Neuronal stem cell (in vitro differentiated cells): Measurements from ENCODE around the gene CTF1.
A peak's percentile ranks its signal among the peaks of the same experiment; 100 is the strongest.

Experiments used
- DNase-seq: peaks from one replicate; pipeline ENCODE4 v3.0.0-alpha.2; 2013; ENCODE audit warnings: low spot score
- H2AFZ ChIP-seq: one replicate; pipeline ENCODE4 v1.6.1; 2013; ENCODE audit warnings: mild to moderate bottlenecking, low read length, inconsistent platforms
- H2AK5ac ChIP-seq: 2 replicates; pipeline ENCODE4 v1.6.1; 2013; ENCODE audit warnings: low read depth, mild to moderate bottlenecking, inconsistent platforms, low read length, moderate library complexity, mixed read lengths
- H2BK120ac ChIP-seq: 2 replicates; pipeline ENCODE4 v1.6.1; 2013; ENCODE audit warnings: low read depth, mild to moderate bottlenecking, inconsistent platforms, low read length, moderate library complexity, mixed read lengths
- H2BK12ac ChIP-seq: one replicate; pipeline ENCODE4 v1.6.1; 2013; ENCODE audit warnings: low read length, inconsistent platforms
- H2BK15ac ChIP-seq: 2 replicates; pipeline ENCODE4 v1.6.1; 2013; ENCODE audit warnings: mild to moderate bottlenecking, low read length, inconsistent platforms, mixed read lengths
- H2BK5ac ChIP-seq: one replicate; pipeline ENCODE4 v1.6.1; 2013; ENCODE audit warnings: inconsistent platforms, mild to moderate bottlenecking, low read length, moderate library complexity
- H3K14ac ChIP-seq: one replicate; pipeline ENCODE4 v1.6.1; 2013; ENCODE audit warnings: low read length, inconsistent platforms
- H3K18ac ChIP-seq: 2 replicates; pipeline ENCODE4 v1.6.1; 2013; ENCODE audit warnings: low read length, inconsistent platforms
- H3K23ac ChIP-seq: 2 replicates; pipeline ENCODE4 v1.6.1; 2013; ENCODE audit warnings: low read depth, mild to moderate bottlenecking, mixed read lengths, low read length, inconsistent platforms; ENCODE audit not compliant: poor library complexity
- H3K27ac ChIP-seq: replicated peaks from 3 replicates; pipeline ENCODE4 v1.5.1; 2013; ENCODE audit warnings: low read length, inconsistent platforms
- H3K27me3 ChIP-seq, 3 experiments: 2 replicates each; pipeline ENCODE4 v1.6.1; 2013; ENCODE audit warnings: low read length in 3 of 3, mild to moderate bottlenecking in 2 of 3, inconsistent platforms in 1 of 3, low read depth in 1 of 3, mixed read lengths in 1 of 3, moderate library complexity in 1 of 3; ENCODE audit not compliant: control insufficient read depth in 3 of 3, insufficient read depth in 3 of 3
- H3K36me3 ChIP-seq, 2 donors: replicated peaks in 1 of 2; 2 replicates each; pipeline ENCODE4 v1.6.1; 2013; ENCODE audit warnings: low read length in 2 of 2; ENCODE audit not compliant: control insufficient read depth in 2 of 2, insufficient read depth in 2 of 2
- H3K4ac ChIP-seq: 2 replicates; pipeline ENCODE4 v1.6.1; 2013; ENCODE audit warnings: inconsistent platforms, mild to moderate bottlenecking, low read length, moderate library complexity
- H3K4me1 ChIP-seq, 2 donors: 1 replicate in 1 of 2; 2 replicates in 1 of 2; pipeline ENCODE4 v1.6.1; 2013; ENCODE audit warnings: low read length in 2 of 2, low read depth in 1 of 2; ENCODE audit not compliant: control insufficient read depth in 2 of 2, insufficient read depth in 1 of 2
- H3K4me2 ChIP-seq: one replicate; pipeline ENCODE4 v1.6.1; 2013; ENCODE audit warnings: mild to moderate bottlenecking, low read length, inconsistent platforms; ENCODE audit not compliant: insufficient read depth, poor library complexity, severe bottlenecking
- H3K4me3 ChIP-seq, 2 donors: 2 replicates each; pipeline ENCODE4 v1.5.1; 2013; ENCODE audit warnings: low read length in 2 of 2, mild to moderate bottlenecking in 2 of 2, inconsistent platforms in 1 of 2, moderate library complexity in 1 of 2
- H3K79me1 ChIP-seq: one replicate; pipeline ENCODE4 v1.6.1; 2013; ENCODE audit warnings: low read depth, mild to moderate bottlenecking, inconsistent platforms, low read length, moderate library complexity
- H3K9ac ChIP-seq: one replicate; pipeline ENCODE4 v1.6.1; 2013; ENCODE audit warnings: mild to moderate bottlenecking, low read depth, low read length, inconsistent platforms; ENCODE audit not compliant: poor library complexity
- H3K9me3 ChIP-seq, 2 donors: replicated peaks in 1 of 2; 2 replicates each; pipeline versions ENCODE3 to v1.6.1; 2013; ENCODE audit warnings: low read length in 2 of 2, mild to moderate bottlenecking in 2 of 2, inconsistent platforms in 1 of 2, low read depth in 1 of 2, mixed read lengths in 1 of 2, moderate library complexity in 1 of 2; ENCODE audit not compliant: control insufficient read depth in 2 of 2, insufficient read depth in 1 of 2
- H4K8ac ChIP-seq: one replicate; pipeline ENCODE4 v1.6.1; 2013; ENCODE audit warnings: low read depth, mild to moderate bottlenecking, inconsistent platforms, low read length, moderate library complexity
- H4K91ac ChIP-seq: one replicate; pipeline ENCODE4 v1.6.1; 2013; ENCODE audit warnings: low read length, low read depth, mild to moderate bottlenecking, inconsistent platforms; ENCODE audit not compliant: poor library complexity
- WGBS, 2 donors: extraction: QIAGEN DNeasy Blood & Tissue Kit; methylation state at CpG; one replicate each; pipeline ENCODE4 v1.1.7; 2013; ENCODE audit warnings: missing lambda C conversion rate in 2 of 2, mixed read lengths in 1 of 2; ENCODE audit not compliant: insufficient read length in 2 of 2, insufficient replicate concordance in 1 of 2; ENCODE audit errors: extremely low coverage in 2 of 2; 5-methylcytosine and 5-hydroxymethylcytosine counted together

Gene CTF1

DNA sequence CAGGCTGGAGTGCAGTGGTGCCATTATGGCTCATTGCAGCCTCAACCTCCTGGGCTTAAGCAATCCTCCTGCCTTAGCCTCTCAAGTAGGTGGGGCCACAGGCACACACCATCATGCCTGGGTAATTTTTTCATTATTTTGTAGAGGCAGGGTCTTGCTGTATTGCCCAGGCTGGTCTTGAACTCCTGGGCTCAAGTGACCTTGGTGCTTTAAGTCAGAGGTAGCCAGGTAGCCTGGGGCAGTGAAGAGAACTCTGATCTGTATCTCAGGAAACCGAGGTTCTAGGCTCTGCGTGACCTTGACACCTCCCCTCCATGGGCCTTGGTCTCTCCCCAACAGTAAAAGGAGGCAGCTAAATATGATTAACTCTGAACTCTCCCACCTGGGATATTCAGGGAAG, 3.4 kb downstream of the CTF1 start:
- Histone ChIP-seq H4K8ac (no peak overlapping the region), H3K23ac (no peak overlapping the region), H3K4me2 (no peak overlapping the region), H3K9me3 (no peaks in the 10 kb centered on the region), H2AFZ (no peak overlapping the region), H3K79me1 (no peaks in the 10 kb centered on the region), H2BK5ac (no peak overlapping the region), H3K27ac (no peak overlapping the region), H3K4me1 (peaks cover 6 to 17% of the 10 kb centered on the region in 2 donors), H2BK15ac (no peak overlapping the region), H3K9ac (no peak overlapping the region), H2BK120ac (no peak overlapping the region), H3K36me3 (peaks cover 0 to 2% of the 10 kb centered on the region in 2 donors), H3K4me3 (no peak overlapping the region), H2BK12ac (no peak overlapping the region), H3K4ac (no peak overlapping the region), H3K27me3 (no peaks in the 10 kb centered on the region), H3K14ac (no peak overlapping the region), H3K18ac (no peak overlapping the region), H4K91ac (no peak overlapping the region), H2AK5ac (no peak overlapping the region)
- WGBS, 2 donors, result no CpG with 5 or more reads among the region's 2 CpGs
- no peak for DNase-seq

DNA sequence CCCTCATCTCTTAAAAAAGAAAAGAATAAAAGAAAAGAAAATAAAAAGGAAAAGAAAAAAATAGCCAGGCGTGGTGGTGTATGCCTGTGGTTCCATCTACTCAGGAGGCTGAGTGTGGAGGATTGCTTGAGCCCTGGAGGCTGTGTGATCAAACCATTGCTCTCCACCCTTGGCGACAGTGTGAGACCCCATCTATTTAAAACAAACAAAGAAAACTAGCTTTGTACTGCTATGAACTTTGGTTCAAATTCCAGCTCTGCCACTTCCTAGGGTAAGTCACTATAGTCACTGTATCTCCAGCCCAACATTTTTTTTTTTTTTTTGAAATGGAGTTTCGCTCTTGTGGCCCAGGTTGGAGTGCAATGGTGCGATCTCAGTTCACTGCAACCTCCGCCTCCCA, 4.2 kb downstream of the CTF1 start:
- no CpG with 5 or more reads among the region's 5 CpGs for WGBS, 2 donors

DNA sequence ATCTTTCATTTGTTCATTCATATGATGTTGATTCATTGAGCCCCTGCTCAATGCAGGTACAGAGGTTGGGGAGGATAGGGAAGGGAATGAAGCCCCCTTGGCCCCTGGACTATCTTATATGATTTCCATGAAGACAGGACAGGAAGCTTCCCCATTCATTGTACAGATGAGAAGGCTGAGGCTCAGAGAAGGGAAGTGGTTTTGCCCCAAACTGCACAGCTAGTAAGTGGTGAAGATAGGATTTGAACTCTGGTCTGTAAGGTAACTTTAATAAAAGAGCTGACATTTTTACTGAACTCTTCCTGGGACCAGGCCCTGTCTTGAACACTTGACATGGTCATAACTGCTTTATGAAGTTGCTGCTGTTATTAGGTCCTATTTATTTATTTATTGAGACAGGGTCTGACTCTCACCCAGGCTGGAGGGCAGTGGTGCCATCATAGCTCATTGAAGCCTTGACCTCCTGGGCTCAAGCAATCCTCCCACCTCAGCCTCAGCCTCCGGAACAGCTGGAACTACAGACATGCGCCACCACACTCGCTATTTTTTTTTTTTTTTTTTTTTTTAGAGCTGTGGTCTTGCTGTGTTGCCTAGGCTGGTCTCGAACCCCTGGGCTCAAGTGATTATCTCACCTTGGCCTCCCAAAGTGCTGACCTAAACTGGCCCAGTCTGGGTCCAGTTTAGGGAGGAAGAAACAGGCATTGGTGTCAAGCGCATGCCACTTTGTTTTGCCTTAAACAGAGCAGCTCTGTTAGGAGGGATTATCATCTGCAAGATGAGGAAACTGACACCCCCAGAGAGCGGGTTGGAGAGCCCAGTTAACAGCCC, 5.0 kb downstream of the CTF1 start:
- no peak for DNase-seq
- peak overlapping the region; percentile 39 to 83 for H3K4me3 ChIP-seq
- no peak overlapping the region for H4K91ac ChIP-seq

More for the DNA sequence above, 4.2 kb downstream of the CTF1 start:
- no peak overlapping the region for H3K14ac ChIP-seq
- H3K4me2 ChIP-seq, result no peak overlapping the region
- H3K9me3 ChIP-seq, result no peaks in the 10 kb centered on the region
- no peak overlapping the region for H3K18ac ChIP-seq
- H3K9ac ChIP-seq, result no peak overlapping the region
- no peak overlapping the region for H2AFZ ChIP-seq
- no peak overlapping the region for H2AK5ac ChIP-seq
- no peak overlapping the region for H4K8ac ChIP-seq
- H3K79me1 ChIP-seq, result no peaks in the 10 kb centered on the region
- H3K4me3 ChIP-seq, result no peak overlapping the region
- H3K27me3 ChIP-seq, result no peaks in the 10 kb centered on the region
- peaks cover 3 to 16% of the 10 kb centered on the region in 2 donors for H3K4me1 ChIP-seq
- H2BK12ac ChIP-seq, result no peak overlapping the region
- H3K23ac ChIP-seq, result no peak overlapping the region
- H4K91ac ChIP-seq, result no peak overlapping the region
- H3K27ac ChIP-seq, result no peak overlapping the region
- H3K4ac ChIP-seq, result no peak overlapping the region
- DNase-seq, result no peak
- no peak overlapping the region for H2BK120ac ChIP-seq
- no peak overlapping the region for H2BK15ac ChIP-seq
- no peak overlapping the region for H2BK5ac ChIP-seq
- peaks cover 0 to 2% of the 10 kb centered on the region in 2 donors for H3K36me3 ChIP-seq

More for the DNA sequence above, 5.0 kb downstream of the CTF1 start:
- Histone ChIP-seq H3K23ac (no peak overlapping the region), H3K4me2 (peak overlapping the region; percentile 80), H2BK120ac (peak overlapping the region; percentile 24), H3K79me1 (no peaks in the 10 kb centered on the region), H2BK5ac (no peak overlapping the region), H3K9ac (peak overlapping the region; percentile 84), H3K27ac (peak overlapping the region; percentile 87), H3K14ac (no peak overlapping the region), H2AK5ac (no peak overlapping the region), H3K4ac (peak overlapping the region; percentile 66), H3K18ac (peak overlapping the region; percentile 95), H3K27me3 (no peaks in the 10 kb centered on the region), H2BK12ac (peak overlapping the region; percentile 58), H3K4me1 (peaks cover 0 to 10% of the 10 kb centered on the region in 2 donors), H2BK15ac (peak overlapping the region; percentile 3), H3K9me3 (no peaks in the 10 kb centered on the region), H2AFZ (peak overlapping the region; percentile 72), H4K8ac (no peak overlapping the region), H3K36me3 (peaks cover 0 to 2% of the 10 kb centered on the region in 2 donors)
- no CpG with 5 or more reads among the region's 6 CpGs for WGBS, 2 donors
